Keratinocyte (primary cell): Measurements from ENCODE around the gene SELPLG. TPM values are rescaled to one million over a fixed set of nuclear protein-coding genes. Genes with fewer than 3 reads are reported as not detected.

Source experiments
- DNase-seq: peaks from one replicate; pipeline ENCODE4 v3.0.0-alpha.2; 2011; ENCODE audit warnings: low read depth, missing footprints, low spot score
- FAIRE-seq: peaks from 2 replicates; lab custom pipeline; 2011; peaks lifted over from hg19 to GRCh38; lab: Jason Lieb, UNC
- H2AFZ ChIP-seq: 2 replicates; pipeline ENCODE4 v1.6.0; 2012; ENCODE audit warnings: low read length, control low read depth, inconsistent platforms; ENCODE audit not compliant: control insufficient read depth
- H3K27ac ChIP-seq: 2 replicates; pipeline ENCODE4 v1.5.1; 2011; ENCODE audit warnings: low read length; ENCODE audit not compliant: control insufficient read depth, insufficient read depth
- H3K27me3 ChIP-seq: 3 replicates; pipeline ENCODE4 v1.6.0; 2011; ENCODE audit warnings: low read length; ENCODE audit not compliant: control insufficient read depth, insufficient read depth; ENCODE audit errors: extremely low read depth
- H3K36me3 ChIP-seq, 2 experiments: 2 replicates in 1 of 2; 3 replicates in 1 of 2; pipeline ENCODE4 v1.5.1; 2011; ENCODE audit warnings: low read length in 2 of 2, mild to moderate bottlenecking in 1 of 2; ENCODE audit not compliant: control insufficient read depth in 2 of 2, insufficient read depth in 2 of 2; ENCODE audit errors: extremely low read depth in 1 of 2
- H3K4me1 ChIP-seq: 3 replicates; pipeline ENCODE4 v1.5.1; 2011; ENCODE audit warnings: low read length; ENCODE audit not compliant: control insufficient read depth, insufficient read depth; ENCODE audit errors: extremely low read depth
- H3K4me2 ChIP-seq: 3 replicates; pipeline ENCODE4 v1.6.0; 2011; ENCODE audit warnings: low read depth, low read length; ENCODE audit not compliant: control insufficient read depth, insufficient read depth; ENCODE audit errors: extremely low read depth
- H3K4me3 ChIP-seq, 3 experiments: fragments of 200-600 bp in 1 of 3; sonication (generic) in 1 of 3; 2 replicates in 2 of 3; 3 replicates in 1 of 3; pipeline ENCODE4 v1.5.1; 2011 to 2016; ENCODE audit warnings: low read length in 3 of 3, mild to moderate bottlenecking in 3 of 3, control low read depth in 2 of 3, inconsistent platforms in 1 of 3, low read depth in 1 of 3, mixed read lengths in 1 of 3, mixed run types in 1 of 3, moderate library complexity in 1 of 3; ENCODE audit not compliant: control insufficient read depth in 2 of 3, insufficient read depth in 2 of 3; ENCODE audit errors: extremely low read depth in 1 of 3
- H3K79me2 ChIP-seq: 2 replicates; pipeline ENCODE4 v1.6.0; 2012; ENCODE audit warnings: low read length; ENCODE audit not compliant: control insufficient read depth, insufficient read depth
- H3K9ac ChIP-seq: 3 replicates; pipeline ENCODE4 v1.6.0; 2011; ENCODE audit warnings: low read length; ENCODE audit not compliant: control insufficient read depth, insufficient read depth; ENCODE audit errors: extremely low read depth
- H3K9me1 ChIP-seq: 3 replicates; pipeline ENCODE4 v1.6.0; 2011; ENCODE audit warnings: low read length; ENCODE audit not compliant: control insufficient read depth, insufficient read depth; ENCODE audit errors: extremely low read depth
- H3K9me3 ChIP-seq: 2 replicates; pipeline ENCODE4 v1.5.1; 2012; ENCODE audit warnings: low read depth, low read length; ENCODE audit not compliant: control insufficient read depth
- H4K20me1 ChIP-seq: 3 replicates; pipeline ENCODE4 v1.6.0; 2011; ENCODE audit warnings: low read length; ENCODE audit not compliant: control insufficient read depth, insufficient read depth; ENCODE audit errors: extremely low read depth
- EZH2 ChIP-seq: IDR thresholded peaks from one replicate; pipeline ENCODE4 v1.6.1; 2012; ENCODE audit warnings: inconsistent platforms, mild to moderate bottlenecking, low read length, moderate library complexity
- dilution Hi-C: fragments of 300-500 bp; cut with MboI; formaldehyde crosslinking; loops from one replicate; pipeline ENCODE4 v1.7.0; 2020; ENCODE audit warnings: low sequenced_read_pairs; ENCODE audit not compliant: extremely low pct_ligation_motif_present
- polyA plus RNA-seq, 5 experiments: library from polyadenylated mRNA; depleted of rRNA in 3 of 5; stranded (reverse) in 3 of 5; stranded (forward) in 1 of 5; unstranded in 1 of 5; fragments of >200 nt; gene quantifications; 1 replicate in 1 of 5; 2 replicates in 3 of 5; 3 replicates in 1 of 5; pipeline versions ENCODE4 v1.2.1 to v1.2.3, GENCODE V29; 2011 to 2012; ENCODE audit warnings: missing spikeins in 2 of 5, low read depth in 1 of 5, low replicate concordance in 1 of 5
- TF ChIP-seq, protein P1 (sequence below), 3 experiments: IDR thresholded peaks in 1 of 3; conservative IDR thresholded peaks in 1 of 3; optimal IDR thresholded peaks in 1 of 3; 2 replicates in 2 of 3; 3 replicates in 1 of 3; pipeline versions ENCODE3 to v1.5.1; 2011; ENCODE audit warnings: low read length in 3 of 3, mild to moderate bottlenecking in 3 of 3, moderate library complexity in 2 of 3, control low read depth in 1 of 3, inconsistent platforms in 1 of 3; ENCODE audit not compliant: insufficient read depth in 2 of 3; ENCODE audit errors: extremely low read depth in 1 of 3

SELPLG gene
- polyA plus RNA-seq, 1 donor (not counting 4 experiments of a cell fraction or from before 2014, with no cell fraction given) = 0.80 TPM

DNA sequence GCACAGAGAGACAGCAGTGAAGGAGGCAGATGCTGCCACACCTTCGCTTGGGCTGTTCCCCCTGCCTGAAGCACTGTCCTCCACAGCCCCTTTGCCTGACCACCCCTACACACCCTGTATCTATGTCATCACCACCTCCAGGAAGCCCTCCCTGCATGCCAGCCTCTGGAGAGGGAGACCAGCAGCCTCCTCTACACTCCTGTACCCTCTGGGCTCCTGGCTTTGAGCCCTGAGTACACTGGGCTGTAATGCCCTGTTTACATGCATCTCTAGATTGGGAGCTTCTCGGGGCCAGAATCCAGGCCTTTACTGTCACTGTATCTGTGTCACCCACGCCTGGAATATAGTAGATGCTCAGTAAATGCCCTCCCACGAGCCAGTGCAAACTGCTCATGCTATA lies 30.0 kb downstream of the SELPLG start:
- H3K9ac ChIP-seq = no peak overlapping the region
- TF ChIP-seq, protein P1, sequence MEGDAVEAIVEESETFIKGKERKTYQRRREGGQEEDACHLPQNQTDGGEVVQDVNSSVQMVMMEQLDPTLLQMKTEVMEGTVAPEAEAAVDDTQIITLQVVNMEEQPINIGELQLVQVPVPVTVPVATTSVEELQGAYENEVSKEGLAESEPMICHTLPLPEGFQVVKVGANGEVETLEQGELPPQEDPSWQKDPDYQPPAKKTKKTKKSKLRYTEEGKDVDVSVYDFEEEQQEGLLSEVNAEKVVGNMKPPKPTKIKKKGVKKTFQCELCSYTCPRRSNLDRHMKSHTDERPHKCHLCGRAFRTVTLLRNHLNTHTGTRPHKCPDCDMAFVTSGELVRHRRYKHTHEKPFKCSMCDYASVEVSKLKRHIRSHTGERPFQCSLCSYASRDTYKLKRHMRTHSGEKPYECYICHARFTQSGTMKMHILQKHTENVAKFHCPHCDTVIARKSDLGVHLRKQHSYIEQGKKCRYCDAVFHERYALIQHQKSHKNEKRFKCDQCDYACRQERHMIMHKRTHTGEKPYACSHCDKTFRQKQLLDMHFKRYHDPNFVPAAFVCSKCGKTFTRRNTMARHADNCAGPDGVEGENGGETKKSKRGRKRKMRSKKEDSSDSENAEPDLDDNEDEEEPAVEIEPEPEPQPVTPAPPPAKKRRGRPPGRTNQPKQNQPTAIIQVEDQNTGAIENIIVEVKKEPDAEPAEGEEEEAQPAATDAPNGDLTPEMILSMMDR (optimal IDR thresholded peaks at IDR 0.05 in 1 of 3, IDR thresholded peaks at IDR 0.05 in 1 of 3, conservative IDR thresholded peaks at IDR 0.05 in 1 of 3; ENCODE audit: extremely low read depth in 1 of 3, insufficient read depth in 2 of 3, low read length in 3 of 3) = no peak
- TF ChIP-seq EZH2 = no peak
- DNase-seq (no peak), FAIRE-seq (no peak)
- dilution Hi-C loops = no loop called here
- no peaks in the 10 kb centered on the region for H3K9me3 ChIP-seq
- H3K27me3 ChIP-seq = peaks cover 14% of the 10 kb centered on the region
- H3K36me3 ChIP-seq = no peaks in the 10 kb centered on the region
- H3K79me2 ChIP-seq = no peaks in the 10 kb centered on the region
- no peak overlapping the region for H2AFZ ChIP-seq
- no peak overlapping the region for H3K27ac ChIP-seq
- H3K9me1 ChIP-seq = no peaks in the 10 kb centered on the region
- H4K20me1 ChIP-seq = no peaks in the 10 kb centered on the region
- no peaks in the 10 kb centered on the region for H3K4me1 ChIP-seq
- no peak overlapping the region for H3K4me2 ChIP-seq
- no peak overlapping the region for H3K4me3 ChIP-seq

DNA sequence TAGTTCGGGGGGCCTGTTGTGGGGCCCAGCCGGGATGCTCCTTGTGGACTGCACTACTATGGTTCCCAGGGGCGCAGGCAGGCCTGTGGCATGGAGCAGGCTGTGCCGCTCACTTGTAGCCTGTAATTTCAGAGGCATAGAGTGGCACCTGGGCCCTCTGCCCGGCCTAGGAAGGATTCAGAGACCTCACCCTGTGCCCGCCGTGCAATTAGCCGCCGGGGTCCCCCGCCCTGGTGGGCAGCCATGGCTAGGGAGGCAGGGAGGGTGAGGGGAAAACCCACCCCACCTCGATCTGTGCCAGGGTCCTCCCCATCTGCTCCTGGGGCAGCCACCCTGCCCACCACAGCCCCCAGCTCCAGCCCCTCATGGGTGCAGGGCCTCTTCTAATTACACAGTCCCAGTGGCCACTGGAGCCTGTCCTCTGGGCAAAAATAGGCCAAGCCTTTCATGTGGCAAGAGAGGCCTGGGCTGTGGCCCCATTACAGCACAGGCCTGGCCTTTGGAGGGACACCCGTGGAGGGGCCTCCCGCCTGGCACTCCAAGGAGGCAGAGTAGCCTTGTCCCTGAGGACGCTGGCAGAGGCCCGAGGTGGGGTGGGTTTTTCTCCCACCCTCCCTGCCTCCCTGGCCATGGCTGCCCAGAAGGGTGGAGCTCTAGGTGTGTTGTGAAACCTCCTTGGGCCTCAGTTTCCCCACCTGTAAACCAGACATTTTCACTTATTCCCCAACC lies 30.6 kb downstream of the SELPLG start:
- no peak overlapping the region for H3K9ac ChIP-seq
- no peak overlapping the region for H3K4me3 ChIP-seq
- H3K27ac ChIP-seq = no peak overlapping the region
- TF ChIP-seq, protein P1 (optimal IDR thresholded peaks at IDR 0.05 in 1 of 3, IDR thresholded peaks at IDR 0.05 in 1 of 3, conservative IDR thresholded peaks at IDR 0.05 in 1 of 3; ENCODE audit: extremely low read depth in 1 of 3, insufficient read depth in 2 of 3, low read length in 3 of 3) = no peak
- no peak for TF ChIP-seq EZH2
- no peaks in the 10 kb centered on the region for H3K36me3 ChIP-seq
- no peaks in the 10 kb centered on the region for H3K9me1 ChIP-seq
- H3K4me2 ChIP-seq = no peak overlapping the region
- H3K79me2 ChIP-seq = no peaks in the 10 kb centered on the region
- FAIRE-seq (no peak), DNase-seq (no peak)
- H3K27me3 ChIP-seq = peaks cover 14% of the 10 kb centered on the region
- H4K20me1 ChIP-seq = no peaks in the 10 kb centered on the region
- no peaks in the 10 kb centered on the region for H3K9me3 ChIP-seq
- H2AFZ ChIP-seq = no peak overlapping the region
- no peaks in the 10 kb centered on the region for H3K4me1 ChIP-seq
- dilution Hi-C loops = no loop called here
